Smooth muscle cell (in vitro differentiated cells): ENCODE results near the gene ABR. TPM values are rescaled to one million over a fixed set of nuclear protein-coding genes. Genes with fewer than 3 reads are reported as not detected.

Source experiments
- DNase-seq: peaks from one replicate; lab custom pipeline; 2025; ENCODE audit not compliant: unreplicated experiment; lab: John Stamatoyannopoulos, UW
- H2AFZ ChIP-seq: fragments of 200-600 bp; sonication (generic); 2 replicates; pipeline ENCODE4 v1.6.0; 2016; ENCODE audit warnings: antibody characterized with exemption, low read depth, mild to moderate bottlenecking
- H3F3A ChIP-seq: fragments of 200-600 bp; sonication (generic); 2 replicates; pipeline ENCODE4 v1.6.0; 2017; ENCODE audit warnings: antibody characterized with exemption, low read depth
- H3K27ac ChIP-seq: fragments of 200-600 bp; sonication (generic); 2 replicates; pipeline ENCODE4 v1.5.1; 2016; ENCODE audit warnings: low read depth, mild to moderate bottlenecking
- H3K27me3 ChIP-seq: fragments of 200-600 bp; sonication (generic); 2 replicates; pipeline ENCODE4 v1.6.1; 2016; ENCODE audit warnings: low read depth, mild to moderate bottlenecking
- H3K36me3 ChIP-seq: fragments of 200-600 bp; sonication (generic); 2 replicates; pipeline ENCODE4 v1.5.1; 2016; ENCODE audit warnings: low read depth
- H3K4me1 ChIP-seq: fragments of 200-600 bp; sonication (generic); 2 replicates; pipeline ENCODE4 v1.5.1; 2016; ENCODE audit warnings: low read depth
- H3K4me2 ChIP-seq: fragments of 200-600 bp; sonication (generic); 2 replicates; pipeline ENCODE4 v1.6.0; 2016; ENCODE audit warnings: mild to moderate bottlenecking
- H3K4me3 ChIP-seq: fragments of 200-600 bp; sonication (generic); 2 replicates; pipeline ENCODE4 v1.5.1; 2016; ENCODE audit warnings: mild to moderate bottlenecking
- H3K79me2 ChIP-seq: fragments of 200-600 bp; sonication (generic); 2 replicates; pipeline ENCODE4 v1.6.0; 2016; ENCODE audit warnings: low read depth, mild to moderate bottlenecking
- H3K9ac ChIP-seq: fragments of 200-600 bp; sonication (generic); 2 replicates; pipeline ENCODE4 v1.6.0; 2016; ENCODE audit warnings: low read depth
- H3K9me3 ChIP-seq: fragments of 200-600 bp; sonication (generic); replicated peaks from 2 replicates; pipeline ENCODE4 v1.5.1; 2016; ENCODE audit warnings: low read depth
- H4K20me1 ChIP-seq: fragments of 200-600 bp; sonication (generic); 2 replicates; pipeline ENCODE4 v1.6.0; 2016; ENCODE audit warnings: low read depth
- CTCF ChIP-seq: fragments of 200-600 bp; sonication (generic); IDR thresholded peaks from 2 replicates; pipeline ENCODE4 v1.5.1; 2017; ENCODE audit warnings: borderline replicate concordance, mild to moderate bottlenecking, antibody characterized with exemption; ENCODE audit not compliant: insufficient read depth, poor library complexity, severe bottlenecking
- WGBS: methylation state at CpG from one replicate; pipeline ENCODE4 v1.1.7; 2016; ENCODE audit warnings: low lambda C conversion rate; 5-methylcytosine and 5-hydroxymethylcytosine counted together
- polyA plus RNA-seq: library from polyadenylated mRNA; unstranded; fragments of >200 nt; fragmentation: Nextera tagmentation; extraction: Ambion mirVana; gene quantifications from 2 replicates; pipeline ENCODE4 v1.2.1, GENCODE V29; 2016
- total RNA-seq: library from RNA; depleted of rRNA; stranded (reverse); fragments of >200 nt; gene quantifications from 2 replicates; pipeline ENCODE4 v1.2.3, GENCODE V29; 2014

The ABR gene
- total and polyA plus RNA-seq, 2 experiments from 2014 or later: 16.1 to 29.1 TPM

- DNase-seq: no peak
- Histone ChIP-seq H4K20me1 (peaks cover 91% of the 10 kb centered on the region), H3K4me2 (no peak overlapping the region), H3K4me3 (no peak overlapping the region), H3K9me3 (no peaks in the 10 kb centered on the region), H3K9ac (no peak overlapping the region), H3K27ac (no peak overlapping the region), H2AFZ (no peak overlapping the region), H3K36me3 (no peaks in the 10 kb centered on the region), H3F3A (no peaks in the 10 kb centered on the region), H3K79me2 (no peaks in the 10 kb centered on the region), H3K4me1 (no peaks in the 10 kb centered on the region), H3K27me3 (peaks cover 3% of the 10 kb centered on the region)
- WGBS: 100% methylated on average over 2 of the region's 2 CpGs
- no peak for TF ChIP-seq CTCF
Measured at GRCh38 chr17:1036845-1037237, 142.9 kb downstream of the ABR start.

DNA sequence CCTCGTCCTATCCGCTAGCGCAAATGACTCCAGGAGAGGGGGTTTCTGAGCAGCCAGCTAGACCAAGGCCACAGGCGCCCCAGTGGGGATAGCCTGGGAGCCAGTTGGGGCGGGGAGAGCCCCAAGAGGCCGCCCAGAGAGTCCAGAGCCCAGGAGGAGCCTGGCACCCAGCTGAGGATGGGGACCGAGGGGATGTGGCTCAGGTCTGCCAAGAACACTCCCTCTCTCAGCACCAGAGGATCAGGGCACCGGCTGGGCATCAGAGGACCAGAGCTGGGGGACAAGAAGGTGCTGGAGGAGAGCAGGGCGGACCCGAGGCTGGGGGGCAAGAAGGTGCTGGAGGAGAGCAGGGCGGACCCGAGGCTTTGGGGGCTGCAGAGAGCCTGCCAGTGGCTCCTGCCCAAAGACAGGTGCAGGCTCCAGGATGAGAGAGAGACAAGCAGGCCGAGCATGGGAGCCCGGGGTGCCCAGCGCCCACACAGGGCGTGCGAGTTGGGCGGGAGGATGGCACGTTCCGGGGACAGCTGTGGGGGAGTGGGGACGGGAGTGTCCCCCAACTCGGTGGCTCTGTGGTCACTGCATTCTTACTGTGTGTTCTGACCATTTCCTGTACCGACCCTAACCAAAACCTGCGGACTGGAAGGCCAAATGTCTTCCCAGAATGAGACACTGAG, 143.5 kb downstream of the ABR start:
- no peaks in the 10 kb centered on the region for H3K36me3 ChIP-seq
- no peak overlapping the region for H3K9ac ChIP-seq
- no peak for DNase-seq
- no peak for TF ChIP-seq CTCF
- no peak overlapping the region for H3K4me3 ChIP-seq
- H3K4me2 ChIP-seq: no peak overlapping the region
- no peak overlapping the region for H3K27ac ChIP-seq
- H3F3A ChIP-seq: no peaks in the 10 kb centered on the region
- H4K20me1 ChIP-seq: peaks cover 92% of the 10 kb centered on the region
- H3K79me2 ChIP-seq: no peaks in the 10 kb centered on the region
- H3K9me3 ChIP-seq: no peaks in the 10 kb centered on the region
- 91% methylated on average over 23 of the region's 24 CpGs for WGBS
- no peaks in the 10 kb centered on the region for H3K4me1 ChIP-seq
- H3K27me3 ChIP-seq: peaks cover 3% of the 10 kb centered on the region
- no peak overlapping the region for H2AFZ ChIP-seq

DNA sequence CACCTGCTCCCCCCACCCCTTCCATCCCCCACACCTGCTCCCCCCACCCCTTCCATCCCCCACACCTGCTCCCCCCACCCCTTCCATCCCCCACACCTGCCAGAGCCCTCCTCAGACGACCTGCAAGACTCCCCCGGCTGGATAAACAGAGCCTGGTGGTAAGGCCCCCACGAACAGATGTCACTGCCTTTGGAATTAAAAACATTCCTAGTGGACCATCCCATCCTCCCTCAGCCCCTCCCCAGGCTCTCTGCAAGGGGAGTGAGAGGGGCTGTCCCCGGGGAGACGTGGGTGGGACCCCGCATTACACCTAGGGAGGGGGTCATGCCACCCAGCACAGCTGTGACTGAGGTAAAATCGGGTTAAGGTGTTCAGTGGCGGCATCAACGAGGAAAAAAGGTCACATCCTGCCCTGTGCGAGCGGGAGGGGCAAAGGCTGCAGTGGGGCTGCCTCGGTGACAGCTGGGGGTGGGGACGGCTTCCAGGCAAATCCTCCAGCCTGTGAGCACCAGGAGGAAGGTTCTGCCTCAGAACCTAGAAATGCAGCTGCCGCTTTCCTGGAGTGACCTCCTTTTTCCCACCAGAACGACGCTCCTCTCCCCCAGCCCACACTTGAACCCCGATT, 144.1 kb downstream of the ABR start:
- H2AFZ ChIP-seq: no peak overlapping the region
- no peak overlapping the region for H3K4me3 ChIP-seq
- H3K27me3 ChIP-seq: peaks cover 3% of the 10 kb centered on the region
- H3K27ac ChIP-seq: no peak overlapping the region
- no peaks in the 10 kb centered on the region for H3F3A ChIP-seq
- no peaks in the 10 kb centered on the region for H3K79me2 ChIP-seq
- H3K9ac ChIP-seq: no peak overlapping the region
- no peak for DNase-seq
- H3K4me2 ChIP-seq: no peak overlapping the region
- H3K4me1 ChIP-seq: no peaks in the 10 kb centered on the region
- TF ChIP-seq CTCF: no peak
- no peaks in the 10 kb centered on the region for H3K9me3 ChIP-seq
- 79% methylated on average over 16 of the region's 17 CpGs for WGBS
- peaks cover 93% of the 10 kb centered on the region for H4K20me1 ChIP-seq
- no peaks in the 10 kb centered on the region for H3K36me3 ChIP-seq
